ENCODE measurements around the gene NAV3.

DNA sequence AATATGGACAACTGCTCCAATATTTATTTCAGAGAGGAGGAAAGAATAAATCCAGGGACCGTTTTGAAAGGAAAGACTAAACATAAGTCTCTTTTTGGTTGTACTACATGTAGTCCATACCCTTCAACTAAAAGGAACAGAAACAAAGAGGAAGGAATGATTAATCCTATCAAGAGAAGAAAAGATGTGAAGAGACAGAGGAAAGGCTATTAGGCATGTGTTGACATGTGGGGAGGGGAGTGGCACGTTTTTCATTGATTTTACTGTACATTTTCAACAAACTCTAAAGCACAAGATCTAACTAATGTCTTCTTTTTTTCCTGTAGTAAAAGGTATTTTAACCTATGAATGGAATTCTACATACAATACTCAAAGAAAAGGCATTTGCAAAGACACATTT, 85.6 kb downstream of the NAV3 start:
- TF ChIP-seq, protein P1, sequence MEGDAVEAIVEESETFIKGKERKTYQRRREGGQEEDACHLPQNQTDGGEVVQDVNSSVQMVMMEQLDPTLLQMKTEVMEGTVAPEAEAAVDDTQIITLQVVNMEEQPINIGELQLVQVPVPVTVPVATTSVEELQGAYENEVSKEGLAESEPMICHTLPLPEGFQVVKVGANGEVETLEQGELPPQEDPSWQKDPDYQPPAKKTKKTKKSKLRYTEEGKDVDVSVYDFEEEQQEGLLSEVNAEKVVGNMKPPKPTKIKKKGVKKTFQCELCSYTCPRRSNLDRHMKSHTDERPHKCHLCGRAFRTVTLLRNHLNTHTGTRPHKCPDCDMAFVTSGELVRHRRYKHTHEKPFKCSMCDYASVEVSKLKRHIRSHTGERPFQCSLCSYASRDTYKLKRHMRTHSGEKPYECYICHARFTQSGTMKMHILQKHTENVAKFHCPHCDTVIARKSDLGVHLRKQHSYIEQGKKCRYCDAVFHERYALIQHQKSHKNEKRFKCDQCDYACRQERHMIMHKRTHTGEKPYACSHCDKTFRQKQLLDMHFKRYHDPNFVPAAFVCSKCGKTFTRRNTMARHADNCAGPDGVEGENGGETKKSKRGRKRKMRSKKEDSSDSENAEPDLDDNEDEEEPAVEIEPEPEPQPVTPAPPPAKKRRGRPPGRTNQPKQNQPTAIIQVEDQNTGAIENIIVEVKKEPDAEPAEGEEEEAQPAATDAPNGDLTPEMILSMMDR (conservative IDR thresholded peaks at IDR 0.05; ENCODE audit: low read length), result no peak
- no peak for TF ChIP-seq EZH2phosphoT487 (IDR thresholded peaks at IDR 0.05; ENCODE audit: borderline replicate concordance)
